ENCODE results near the gene CENPI. TPM values are rescaled to one million over a fixed set of nuclear protein-coding genes. Genes with fewer than 3 reads are reported as not detected.
"Not testable (repeated sequence)": the region's sequence is repeated elsewhere in the genome, so short reads cannot be mapped to it uniquely, and the experiment has no call there.

Gene CENPI, protein sequence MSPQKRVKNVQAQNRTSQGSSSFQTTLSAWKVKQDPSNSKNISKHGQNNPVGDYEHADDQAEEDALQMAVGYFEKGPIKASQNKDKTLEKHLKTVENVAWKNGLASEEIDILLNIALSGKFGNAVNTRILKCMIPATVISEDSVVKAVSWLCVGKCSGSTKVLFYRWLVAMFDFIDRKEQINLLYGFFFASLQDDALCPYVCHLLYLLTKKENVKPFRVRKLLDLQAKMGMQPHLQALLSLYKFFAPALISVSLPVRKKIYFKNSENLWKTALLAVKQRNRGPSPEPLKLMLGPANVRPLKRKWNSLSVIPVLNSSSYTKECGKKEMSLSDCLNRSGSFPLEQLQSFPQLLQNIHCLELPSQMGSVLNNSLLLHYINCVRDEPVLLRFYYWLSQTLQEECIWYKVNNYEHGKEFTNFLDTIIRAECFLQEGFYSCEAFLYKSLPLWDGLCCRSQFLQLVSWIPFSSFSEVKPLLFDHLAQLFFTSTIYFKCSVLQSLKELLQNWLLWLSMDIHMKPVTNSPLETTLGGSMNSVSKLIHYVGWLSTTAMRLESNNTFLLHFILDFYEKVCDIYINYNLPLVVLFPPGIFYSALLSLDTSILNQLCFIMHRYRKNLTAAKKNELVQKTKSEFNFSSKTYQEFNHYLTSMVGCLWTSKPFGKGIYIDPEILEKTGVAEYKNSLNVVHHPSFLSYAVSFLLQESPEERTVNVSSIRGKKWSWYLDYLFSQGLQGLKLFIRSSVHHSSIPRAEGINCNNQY
- total RNA-seq, result 10 to 100 TPM; 39.6 to 40.2 TPM

DNA sequence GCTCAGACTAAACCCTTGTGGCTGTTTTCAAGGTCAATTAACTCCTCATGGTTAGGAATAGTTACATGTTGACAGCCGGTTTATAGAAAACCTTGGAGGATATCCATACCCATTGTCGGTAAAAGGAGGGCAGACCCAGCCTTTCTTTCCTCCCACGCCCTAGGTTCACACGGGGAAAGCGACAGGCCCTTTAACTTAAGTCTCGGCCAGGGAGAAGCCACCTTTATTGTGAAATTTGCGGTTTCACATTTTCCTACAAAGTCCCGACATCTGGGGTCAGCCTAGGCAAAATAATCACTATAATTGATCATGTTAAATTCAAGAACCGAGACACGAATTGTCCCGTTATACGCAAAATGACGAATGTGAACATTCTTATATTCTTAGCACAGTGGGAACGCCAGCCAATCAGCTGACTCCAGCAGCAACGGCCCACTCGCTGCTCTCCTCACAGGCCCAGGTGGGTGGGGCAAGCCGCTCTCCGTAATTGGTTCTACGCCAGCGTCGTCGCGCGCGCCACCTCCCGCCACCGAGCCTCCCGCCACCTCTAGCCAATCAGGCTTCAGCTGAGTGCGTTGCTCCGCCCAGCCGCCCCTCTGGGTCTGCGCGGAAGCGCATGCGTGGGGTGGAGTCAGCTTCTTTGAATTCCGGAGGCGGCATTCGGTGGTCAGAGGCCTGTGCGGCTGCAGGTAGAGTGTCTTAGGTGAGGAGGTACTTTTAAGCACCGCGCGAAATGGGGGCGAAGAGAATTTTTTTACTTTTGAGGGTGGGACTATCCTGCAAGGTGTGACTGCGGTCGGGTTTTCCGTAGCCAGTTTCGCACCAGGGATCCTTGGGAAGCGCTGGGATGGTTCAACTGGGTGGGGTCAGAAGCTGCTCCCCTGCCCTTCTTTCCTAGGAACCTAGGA, at the start of gene CENPI:
TSS of gene CENPI (plus strand) at position 659 of the 908 bp plus-strand sequence. CDS start 2,867 bp downstream, outside the sequence.
- peak; percentile 95 for DNase-seq
- H3K36me3 Mint-ChIP-seq (ENCODE audit: low read depth), result peaks cover 22% of the 10 kb centered on the region
- H3K27ac Mint-ChIP-seq, result peak within 1 kb of the TSS; percentile 80
- ATAC-seq, result peak; percentile 100
- peak within 1 kb of the TSS; percentile 80 for H3K4me3 Mint-ChIP-seq
- H3K9me3 Mint-ChIP-seq (ENCODE audit: insufficient read depth), result no peaks in the 10 kb centered on the region
- H3K27me3 Mint-ChIP-seq (ENCODE audit: low read depth), result no peaks in the 10 kb centered on the region
- ChIA-PET CTCF (interaction anchor here (0.6 kb wide), 1 partner anchor 267 kb away, joined by 3 read pairs; no protein-coding TSS in a partner anchor), POLR2A (interaction anchor here (0.5 to 1.3 kb wide), 6 partner anchors 33 to 278 kb away, joined by 3 to 5 read pairs (median 3); partner anchors contain the start of gene CSTF2)
- H3K4me1 Mint-ChIP-seq (ENCODE audit: low read depth), result peaks cover 31% of the 10 kb centered on the region

DNA sequence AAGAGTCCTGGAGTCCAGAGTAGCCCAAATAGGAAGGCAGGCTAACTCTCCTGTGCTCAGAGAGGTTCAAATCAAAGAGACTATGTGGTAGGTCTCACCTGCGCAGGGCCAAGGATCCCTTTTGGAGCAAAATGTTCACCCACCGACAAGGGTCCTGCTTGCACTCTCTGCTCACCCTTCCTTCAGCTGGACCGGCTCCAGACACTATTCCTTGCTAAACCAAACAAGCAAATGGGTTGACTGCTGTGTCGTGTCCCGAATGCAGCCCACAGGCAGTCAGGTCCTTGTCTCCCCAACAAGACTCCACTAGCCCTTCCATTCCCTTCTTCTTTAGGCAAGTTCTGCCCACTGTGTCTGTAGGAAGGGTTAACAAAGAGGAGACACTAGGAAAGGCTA, 46.9 kb upstream of the CENPI start:
- CTCF ChIA-PET, result no interaction called here
- Mint-ChIP-seq H3K9me3 (ENCODE audit: insufficient read depth) (no peaks in the 10 kb centered on the region), H3K36me3 (ENCODE audit: low read depth) (peaks cover 21% of the 10 kb centered on the region), H3K4me1 (ENCODE audit: low read depth) (peaks cover 20% of the 10 kb centered on the region), H3K27ac (peak overlapping the region; percentile 96), H3K27me3 (ENCODE audit: low read depth) (no peaks in the 10 kb centered on the region), H3K4me3 (peak overlapping the region; percentile 87)
- POLR2A ChIA-PET, result no interaction called here
- ATAC-seq, result no peak
- DNase-seq, result no peak

DNA sequence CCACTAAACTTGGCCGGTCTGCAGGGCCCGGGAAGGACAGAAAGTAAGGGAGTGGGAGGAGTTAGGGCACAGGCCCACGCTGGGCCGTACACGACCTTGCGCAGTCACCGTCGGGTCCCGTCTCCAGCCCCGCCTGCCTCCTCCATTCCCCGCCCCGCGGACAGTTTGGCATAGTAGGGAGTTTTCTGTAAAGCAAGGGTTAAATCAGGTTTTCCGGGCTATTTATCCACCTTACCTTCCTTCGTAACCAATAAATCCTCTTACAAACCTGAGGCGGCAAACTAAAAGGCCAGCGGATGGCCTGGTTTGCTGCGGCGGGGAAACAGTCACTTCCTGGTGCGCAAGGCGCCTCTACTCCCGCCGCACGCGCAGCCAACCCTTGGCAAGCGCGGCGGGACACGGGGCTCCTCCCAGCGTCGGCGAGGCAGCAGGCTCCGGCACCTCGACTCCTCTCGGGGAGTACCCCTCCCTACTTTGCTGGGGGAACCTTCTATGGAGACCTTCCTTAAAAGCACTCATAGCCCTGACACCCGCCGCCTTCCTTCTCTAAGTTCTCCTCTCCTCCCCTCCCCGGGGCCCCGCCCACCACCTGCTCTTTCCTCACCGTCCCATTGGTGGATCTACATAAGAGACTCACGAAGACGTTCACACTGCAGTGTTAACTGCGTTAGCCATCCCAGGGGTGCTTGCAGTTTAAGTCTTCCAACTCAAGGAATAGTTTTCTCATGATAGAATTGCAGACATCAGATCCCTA, 46.3 kb upstream of the CENPI start, which contains the start of gene TRMT2B:
TSS of gene TRMT2B (minus strand) at position 563 of the 754 bp plus-strand sequence. CDS start 9,822 bp downstream, outside the sequence.
- Mint-ChIP-seq H3K4me3 (peak within 1 kb of the TSS; percentile 87), H3K27ac (peak within 1 kb of the TSS; percentile 96), H3K4me1 (ENCODE audit: low read depth) (peaks cover 21% of the 10 kb centered on the region), H3K9me3 (ENCODE audit: insufficient read depth) (no peaks in the 10 kb centered on the region), H3K27me3 (ENCODE audit: low read depth) (no peaks in the 10 kb centered on the region), H3K36me3 (ENCODE audit: low read depth) (peaks cover 21% of the 10 kb centered on the region)
- ATAC-seq (peak; percentile 92), DNase-seq (peak; percentile 89)
- CTCF ChIA-PET, result no interaction called here
- POLR2A ChIA-PET, result no interaction called here

DNA sequence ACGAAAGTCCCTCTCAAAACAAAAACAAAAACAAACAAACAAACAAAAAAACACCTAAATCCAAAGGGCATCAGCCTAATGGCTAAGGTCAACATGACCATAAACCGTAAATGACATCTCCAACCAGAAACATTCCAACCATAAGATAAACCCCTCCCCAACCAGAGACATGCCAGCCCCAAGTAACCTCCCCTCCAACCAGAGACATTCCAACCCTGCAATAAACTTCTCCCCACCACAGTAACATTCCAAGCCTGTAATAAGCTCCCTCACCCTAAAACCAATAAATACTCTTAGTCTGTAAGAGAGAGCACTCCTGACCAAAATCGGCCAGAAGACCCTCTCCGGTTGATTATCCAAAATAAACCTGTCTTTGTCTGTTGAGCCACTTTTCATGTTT, 41.5 kb upstream of the CENPI start:
- H3K27me3 Mint-ChIP-seq (ENCODE audit: low read depth); H3K36me3 Mint-ChIP-seq (ENCODE audit: low read depth); H3K9me3 Mint-ChIP-seq (ENCODE audit: insufficient read depth); H3K4me3 Mint-ChIP-seq; POLR2A ChIA-PET; DNase-seq; CTCF ChIA-PET; H3K27ac Mint-ChIP-seq; ATAC-seq: not testable (repeated sequence)
- H3K4me1 Mint-ChIP-seq (ENCODE audit: low read depth), result peaks cover 12% of the 10 kb centered on the region

DNA sequence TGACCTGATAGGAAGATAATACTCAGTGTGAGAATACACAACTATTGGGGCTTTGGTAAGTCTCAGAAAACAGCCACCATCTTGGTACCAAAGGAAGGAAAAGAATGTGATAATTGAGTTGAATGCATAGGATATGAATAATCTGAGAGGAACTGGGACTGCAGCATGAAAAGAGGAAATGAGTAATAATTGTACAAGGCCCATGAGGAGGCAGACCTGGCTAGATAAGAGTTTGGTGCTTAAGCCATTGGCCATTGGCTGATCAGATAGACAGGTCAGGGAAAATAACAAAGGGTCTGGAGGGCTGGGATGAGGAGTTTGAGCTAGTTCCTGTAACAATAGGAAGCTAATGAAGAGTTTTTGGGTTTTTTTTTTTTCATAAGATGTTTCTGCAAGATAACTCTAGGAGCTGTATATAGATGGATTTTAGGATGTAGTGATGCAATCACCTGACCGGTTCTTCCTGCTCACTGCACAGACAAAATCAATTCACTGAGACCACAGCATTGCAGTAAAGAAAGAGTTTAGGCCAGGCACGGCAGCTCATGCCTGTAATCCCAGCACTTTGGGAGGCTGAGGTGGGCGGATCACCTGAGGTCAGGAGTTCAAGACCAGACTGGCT, 40.8 kb upstream of the CENPI start:
- ChIA-PET POLR2A (no interaction called here), CTCF (no interaction called here)
- Mint-ChIP-seq H3K36me3 (ENCODE audit: low read depth) (no peaks in the 10 kb centered on the region), H3K27ac (no peak overlapping the region), H3K4me3 (no peak overlapping the region), H3K27me3 (ENCODE audit: low read depth) (no peaks in the 10 kb centered on the region), H3K9me3 (ENCODE audit: insufficient read depth) (no peaks in the 10 kb centered on the region), H3K4me1 (ENCODE audit: low read depth) (peaks cover 10% of the 10 kb centered on the region)
- ATAC-seq, result no peak
- DNase-seq, result no peak

DNA sequence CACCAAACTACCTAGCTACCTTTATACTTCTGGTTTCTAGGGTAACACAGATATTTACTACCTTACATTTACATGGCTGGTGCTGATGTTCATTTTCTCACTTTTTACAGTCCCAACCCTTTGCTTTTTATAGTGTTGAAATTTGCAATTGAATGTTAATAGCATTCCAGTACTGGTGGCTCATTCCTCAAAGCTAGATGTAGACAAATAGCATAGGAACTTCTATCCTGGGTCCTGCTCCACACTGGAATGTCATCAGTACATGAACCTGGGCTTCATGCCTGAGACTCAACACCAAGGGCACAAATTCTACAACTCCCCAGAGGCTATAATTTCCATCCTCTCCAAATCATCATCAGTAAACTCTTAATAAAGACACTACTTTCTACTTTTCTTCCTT, 35.8 kb upstream of the CENPI start:
- Mint-ChIP-seq H3K4me3 (no peak overlapping the region), H3K27ac (no peak overlapping the region), H3K36me3 (ENCODE audit: low read depth) (no peaks in the 10 kb centered on the region), H3K9me3 (ENCODE audit: insufficient read depth) (no peaks in the 10 kb centered on the region), H3K4me1 (ENCODE audit: low read depth) (peaks cover 2% of the 10 kb centered on the region), H3K27me3 (ENCODE audit: low read depth) (no peaks in the 10 kb centered on the region)
- ATAC-seq (no peak), DNase-seq (no peak)
- ChIA-PET CTCF (no interaction called here), POLR2A (no interaction called here)

DNA sequence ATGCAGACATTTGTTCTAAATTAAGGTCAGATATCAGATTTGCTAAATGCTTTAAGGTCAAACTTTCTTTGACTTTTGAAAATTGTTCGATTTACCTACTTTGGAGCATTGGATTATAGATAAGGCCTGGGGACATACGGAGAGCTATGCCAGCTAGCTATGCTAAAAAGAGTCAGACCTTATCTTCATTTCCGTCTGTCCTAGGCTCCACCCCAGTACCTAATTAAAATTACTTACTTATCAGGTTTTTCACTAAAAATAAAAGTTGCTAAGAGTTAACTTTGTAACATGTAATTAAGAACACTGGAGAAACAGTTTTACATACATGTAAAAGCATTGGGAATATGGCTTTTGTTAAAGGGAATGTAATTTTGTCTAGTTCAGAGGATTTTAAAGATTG, 26.4 kb upstream of the CENPI start:
- ChIA-PET POLR2A (no interaction called here), CTCF (no interaction called here)
- H3K36me3 Mint-ChIP-seq (ENCODE audit: low read depth), result no peaks in the 10 kb centered on the region
- DNase-seq (no peak), ATAC-seq (no peak)
- no peaks in the 10 kb centered on the region for H3K4me1 Mint-ChIP-seq (ENCODE audit: low read depth)
- no peaks in the 10 kb centered on the region for H3K27me3 Mint-ChIP-seq (ENCODE audit: low read depth)
- H3K9me3 Mint-ChIP-seq (ENCODE audit: insufficient read depth), result no peaks in the 10 kb centered on the region
- no peak overlapping the region for H3K4me3 Mint-ChIP-seq
- H3K27ac Mint-ChIP-seq, result no peak overlapping the region

DNA sequence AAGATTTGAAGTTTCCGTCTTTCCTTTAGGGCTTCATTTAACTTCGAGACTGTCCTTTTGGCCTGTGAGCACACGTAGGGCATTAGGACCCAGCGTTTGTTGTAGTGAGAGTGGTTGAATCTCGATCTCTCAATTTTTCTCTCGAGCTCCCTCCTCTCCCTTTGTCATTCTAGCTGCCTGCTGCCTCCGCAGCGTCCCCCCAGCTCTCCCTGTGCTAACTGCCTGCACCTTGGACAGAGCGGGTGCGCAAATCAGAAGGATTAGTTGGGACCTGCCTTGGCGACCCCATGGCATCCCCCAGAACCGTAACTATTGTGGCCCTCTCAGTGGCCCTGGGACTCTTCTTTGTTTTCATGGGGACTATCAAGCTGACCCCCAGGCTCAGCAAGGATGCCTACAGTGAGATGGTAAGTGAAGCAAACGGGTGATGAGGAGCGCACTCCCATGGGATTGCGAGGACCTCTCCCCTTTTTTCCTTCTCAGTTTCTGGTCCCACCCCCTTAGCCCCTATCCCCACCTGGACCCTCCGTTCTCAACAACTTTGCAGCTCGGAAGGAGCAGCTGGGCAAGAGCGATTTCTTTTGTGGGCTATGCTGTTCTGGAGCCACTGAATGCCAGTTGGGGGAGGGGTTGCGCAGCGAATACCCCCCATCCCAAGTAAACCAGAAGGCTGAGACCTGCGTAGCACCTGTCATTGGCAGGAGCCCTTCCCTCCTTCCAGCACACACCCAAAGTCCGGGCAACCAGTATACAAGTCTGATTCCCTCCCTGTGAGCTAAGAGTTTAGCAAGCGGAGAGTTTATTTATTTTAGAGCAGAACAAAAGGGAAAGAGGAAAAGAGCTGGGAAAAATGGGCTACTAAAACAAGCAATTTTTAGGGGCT, 19.0 kb upstream of the CENPI start, which contains the start of gene TMEM35A:
TSS of gene TMEM35A (plus strand) at position 164 of the 883 bp plus-strand sequence. CDS start at position 288, 124 bp downstream.
- H3K36me3 Mint-ChIP-seq (ENCODE audit: low read depth), result no peaks in the 10 kb centered on the region
- H3K9me3 Mint-ChIP-seq (ENCODE audit: insufficient read depth), result no peaks in the 10 kb centered on the region
- no peak for DNase-seq
- CTCF ChIA-PET, result no interaction called here
- no peaks in the 10 kb centered on the region for H3K4me1 Mint-ChIP-seq (ENCODE audit: low read depth)
- H3K27me3 Mint-ChIP-seq (ENCODE audit: low read depth), result peaks cover 22% of the 10 kb centered on the region
- POLR2A ChIA-PET, result no interaction called here
- H3K27ac Mint-ChIP-seq, result no peak within 1 kb of the TSS
- no peak within 1 kb of the TSS for H3K4me3 Mint-ChIP-seq
- no peak for ATAC-seq

DNA sequence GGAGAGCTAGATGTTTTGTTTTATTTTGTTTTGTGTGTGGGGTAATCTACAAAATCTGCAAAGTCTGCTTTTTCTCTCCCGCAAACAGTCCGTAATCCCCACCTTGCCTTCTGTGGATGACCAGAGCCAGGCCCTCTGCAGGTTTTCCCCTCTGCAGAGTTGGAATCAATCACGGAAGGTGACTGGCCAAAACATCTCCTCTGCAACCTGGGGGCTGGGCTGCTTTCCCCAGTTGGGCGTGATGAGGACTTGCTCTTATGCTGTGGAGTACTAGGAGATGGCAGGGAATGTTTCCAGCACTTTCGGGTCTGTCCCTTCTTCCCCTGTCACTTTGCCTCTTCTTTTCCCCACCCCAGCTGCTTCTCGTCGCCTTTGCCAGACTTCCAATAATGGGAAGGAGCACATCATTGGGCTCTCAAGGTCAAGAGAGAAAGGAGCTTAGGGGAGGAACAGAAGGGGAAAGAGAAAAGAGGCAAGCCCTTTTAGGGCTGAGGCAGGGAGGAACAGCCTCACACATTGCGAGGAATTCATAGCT, 18.2 kb upstream of the CENPI start:
- no peaks in the 10 kb centered on the region for H3K4me1 Mint-ChIP-seq (ENCODE audit: low read depth)
- ChIA-PET POLR2A (no interaction called here), CTCF (no interaction called here)
- ATAC-seq, result no peak
- no peak for DNase-seq
- H3K36me3 Mint-ChIP-seq (ENCODE audit: low read depth), result no peaks in the 10 kb centered on the region
- H3K4me3 Mint-ChIP-seq, result no peak overlapping the region
- H3K27ac Mint-ChIP-seq, result no peak overlapping the region
- H3K27me3 Mint-ChIP-seq (ENCODE audit: low read depth), result peaks cover 22% of the 10 kb centered on the region
- H3K9me3 Mint-ChIP-seq (ENCODE audit: insufficient read depth), result no peaks in the 10 kb centered on the region
